WTC11 (cell line): ENCODE data around the gene COL13A1. TPM values are rescaled to one million over a fixed set of nuclear protein-coding genes. Genes with fewer than 3 reads are reported as not detected.

Source experiments
- AR ChIP-seq: fragments of 250-450 bp; sonication (Bioruptor Pico); IDR thresholded peaks from 2 replicates; pipeline ENCODE4 v1.9.0; 2021; ENCODE audit warnings: mild to moderate bottlenecking
- ARID4B ChIP-seq: sonication (generic); formaldehyde crosslinking; IDR thresholded peaks from 2 replicates; pipeline ENCODE4 v1.8.0; 2023; ENCODE audit warnings: missing genetic modification reagents, mild to moderate bottlenecking, borderline replicate concordance
- CREB1 ChIP-seq: sonication (generic); formaldehyde crosslinking; IDR thresholded peaks from 2 replicates; pipeline ENCODE4 v1.8.0; 2023; ENCODE audit warnings: mild to moderate bottlenecking, missing genetic modification reagents
- E2F5 ChIP-seq: sonication (generic); formaldehyde crosslinking; IDR thresholded peaks from 2 replicates; pipeline ENCODE4 v1.8.1; 2022; ENCODE audit warnings: mild to moderate bottlenecking, moderate library complexity, missing genetic modification reagents
- IRF2 ChIP-seq: sonication (generic); formaldehyde crosslinking; IDR thresholded peaks from 2 replicates; pipeline ENCODE4 v1.8.0; 2022; ENCODE audit warnings: low read depth, missing genetic modification reagents, borderline replicate concordance
- NR3C1 ChIP-seq: sonication (generic); formaldehyde crosslinking; conservative IDR thresholded peaks from 2 replicates; pipeline ENCODE4 v1.8.1; 2023; ENCODE audit warnings: low read depth, mild to moderate bottlenecking, missing genetic modification reagents
- PREB ChIP-seq: sonication (generic); formaldehyde crosslinking; IDR thresholded peaks from 2 replicates; pipeline ENCODE4 v1.8.1; 2022; ENCODE audit warnings: mild to moderate bottlenecking, missing genetic modification reagents, moderate library complexity, borderline replicate concordance
- USF2 ChIP-seq: sonication (generic); formaldehyde crosslinking; IDR thresholded peaks from 2 replicates; pipeline ENCODE4 v1.8.1; 2023; ENCODE audit warnings: mild to moderate bottlenecking, missing genetic modification reagents, moderate library complexity
- ZBTB43 ChIP-seq: sonication (generic); formaldehyde crosslinking; IDR thresholded peaks from 2 replicates; pipeline ENCODE4 v1.8.1; 2023; ENCODE audit warnings: mild to moderate bottlenecking, missing genetic modification reagents
- ZNF281 ChIP-seq: sonication (generic); formaldehyde crosslinking; IDR thresholded peaks from 2 replicates; pipeline ENCODE4 v1.8.0; 2023; ENCODE audit warnings: mild to moderate bottlenecking, missing genetic modification reagents
- total RNA-seq: library from RNA; stranded (reverse); gene quantifications from 3 replicates; pipeline ENCODE4 v1.2.3, GENCODE V29; 2021

Gene COL13A1
- total RNA-seq, 1 experiment from 2014 or later, result 7.1 TPM

GRCh38 chr10:69828144-69828870, 26.6 kb downstream of the COL13A1 start (continued):
- TF ChIP-seq USF2 (no peak), E2F5 (no peak), NR3C1 (CRISPR knock-in tag) (no peak), ARID4B (CRISPR knock-in tag) (no peak), ZBTB43 (CRISPR knock-in tag) (no peak), PREB (CRISPR knock-in tag) (no peak), ZNF281 (no peak), IRF2 (CRISPR knock-in tag) (no peak), AR (no peak), CREB1 (CRISPR knock-in tag) (no peak)
